Measurements from ENCODE around the gene DLG1. TPM values are rescaled to one million over a fixed set of nuclear protein-coding genes. Genes with fewer than 3 reads are reported as not detected.
A peak's percentile ranks its signal among the peaks of the same experiment; 100 is the strongest.

Gene DLG1
- total RNA-seq, 1 experiment from 2014 or later = 111 TPM

DNA sequence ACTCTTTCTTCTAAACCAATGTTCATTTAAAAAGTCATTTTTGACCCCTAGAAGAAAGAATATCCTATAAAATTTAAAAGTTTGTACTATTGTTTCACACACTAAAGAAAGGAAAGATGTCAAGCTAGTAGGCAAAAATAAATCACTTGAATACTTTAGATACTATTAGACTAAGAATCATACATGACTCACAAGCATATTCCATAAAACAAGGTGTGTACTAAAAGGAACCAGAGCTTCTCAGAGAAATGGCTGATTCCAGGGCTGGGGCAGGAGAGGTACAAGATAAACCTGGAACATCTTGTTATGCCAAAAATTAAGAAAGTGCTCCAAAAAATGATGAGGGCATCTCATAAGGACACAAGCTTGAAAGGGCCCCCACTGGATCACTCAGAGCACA lies 8.7 kb downstream of the DLG1 start:
- DNase-seq (ENCODE audit: low read depth) = no peak

GRCh38 chr3:197286678-197287077 lies 11.7 kb downstream of the DLG1 start:
- no peak for DNase-seq (ENCODE audit: low read depth)

DNA sequence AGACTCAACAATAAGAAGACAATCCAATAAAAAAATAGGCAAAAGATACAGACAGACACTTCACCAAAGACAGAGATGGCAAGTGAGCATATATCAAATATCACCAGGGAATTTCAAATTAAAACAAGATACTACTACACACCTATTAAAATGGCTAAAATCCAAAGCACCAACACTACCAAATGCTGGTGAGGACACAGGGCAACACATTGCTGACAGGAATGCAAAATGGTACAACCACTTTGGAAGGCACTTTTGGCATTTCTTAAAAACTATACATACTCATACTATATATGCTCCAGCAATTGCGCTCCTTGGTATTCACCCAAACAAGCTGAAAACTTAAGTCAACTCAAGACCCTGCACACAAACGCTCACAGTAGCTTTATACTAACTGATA lies 12.9 kb downstream of the DLG1 start:
- DNase-seq (ENCODE audit: low read depth) = no peak

GRCh38 chr3:197283045-197283444 lies 15.4 kb downstream of the DLG1 start:
- no peak for DNase-seq (ENCODE audit: low read depth)

GRCh38 chr3:197281849-197282248 lies 16.6 kb downstream of the DLG1 start:
- DNase-seq (ENCODE audit: low read depth) = no peak

GRCh38 chr3:197280156-197280555 lies 18.3 kb downstream of the DLG1 start:
- DNase-seq (ENCODE audit: low read depth) = no peak

- DNase-seq (ENCODE audit: low read depth) = no peak
These were observed 19.5 kb downstream of the DLG1 start for GRCh38 chr3:197278933-197279332.

DNA sequence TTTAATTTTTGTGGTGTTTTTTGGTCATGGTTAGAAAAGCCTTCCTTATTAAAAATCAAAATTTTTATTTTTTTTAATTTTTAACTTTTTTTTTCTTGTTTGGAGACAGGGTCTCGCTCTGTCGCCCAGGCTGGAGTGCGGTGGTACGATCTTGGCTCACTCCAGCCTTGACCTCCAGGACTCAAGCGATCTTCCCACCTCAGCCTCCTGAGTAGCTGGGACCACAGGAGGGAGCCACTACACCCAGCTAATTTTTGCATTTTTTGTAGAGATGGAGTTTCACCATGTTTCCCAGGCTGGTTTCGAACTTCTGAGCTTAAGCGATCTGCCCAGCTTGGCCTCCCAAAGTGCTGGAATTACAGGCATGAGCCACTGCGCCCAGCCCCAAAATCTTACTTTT lies 21.6 kb downstream of the DLG1 start:
- peak; percentile 15 for DNase-seq (ENCODE audit: low read depth)

- DNase-seq (ENCODE audit: low read depth) = no peak
These were observed 27.7 kb downstream of the DLG1 start for GRCh38 chr3:197270558-197271317.

GRCh38 chr3:197269024-197269423 lies 29.4 kb downstream of the DLG1 start:
- no peak for DNase-seq (ENCODE audit: low read depth)

DNA sequence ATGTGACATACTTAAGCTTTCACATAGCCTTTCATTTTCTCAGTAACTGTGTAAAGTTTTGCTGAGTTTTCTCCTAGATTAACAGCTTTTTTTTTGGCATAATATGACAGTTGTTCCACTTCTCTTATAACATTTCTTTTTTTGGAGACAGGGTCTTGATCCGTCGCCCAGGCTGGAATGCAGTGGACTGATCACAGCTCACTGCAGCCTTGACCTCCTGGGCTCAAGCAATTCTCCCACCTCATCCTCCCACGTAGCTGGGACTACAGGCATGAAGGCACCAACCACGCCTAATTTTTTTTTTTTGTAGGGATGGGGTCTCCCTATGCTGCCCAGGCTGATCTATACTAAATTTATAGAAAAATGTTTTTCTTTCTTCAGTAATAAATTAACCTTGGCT lies 30.1 kb downstream of the DLG1 start:
- DNase-seq (ENCODE audit: low read depth) = no peak

DNA sequence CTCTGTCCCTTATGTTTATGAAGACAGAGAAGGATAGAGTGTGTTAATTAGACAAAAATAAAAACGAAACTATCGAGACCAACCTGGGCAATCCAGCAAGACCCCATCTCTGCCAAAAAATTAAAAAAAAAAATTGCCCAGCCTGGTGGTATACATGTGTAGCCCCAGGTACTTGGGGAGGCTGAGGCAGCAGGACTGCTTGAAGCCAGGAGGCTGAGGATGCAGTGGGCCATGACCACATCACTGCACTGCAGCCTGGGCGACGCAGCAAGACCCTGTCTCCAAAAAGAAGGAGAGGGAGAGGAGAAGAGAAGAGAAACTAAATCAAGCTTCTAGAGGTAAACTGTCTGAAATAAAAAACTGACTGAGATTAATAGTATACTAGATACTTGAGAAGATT lies 32.1 kb downstream of the DLG1 start:
- no peak for DNase-seq (ENCODE audit: low read depth)

DNA sequence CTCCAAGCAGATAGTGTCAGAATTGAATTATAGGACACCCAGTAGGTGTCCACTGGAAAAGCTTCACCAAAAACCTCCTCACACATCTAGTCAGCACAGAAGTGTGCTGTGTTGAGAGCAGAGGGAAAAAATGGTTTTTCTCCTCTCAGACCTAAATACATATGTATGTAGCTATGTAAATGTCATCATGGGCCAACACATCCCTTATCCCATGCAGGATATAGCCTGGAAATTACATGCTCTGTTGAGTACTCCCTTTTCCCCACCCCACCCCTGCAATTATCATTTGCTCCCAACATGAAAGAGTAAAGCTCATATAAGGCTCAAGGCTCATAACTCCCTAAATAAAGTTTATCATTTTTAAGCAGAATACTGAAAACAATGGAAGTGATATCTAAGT lies 35.7 kb downstream of the DLG1 start:
- DNase-seq (ENCODE audit: low read depth) = no peak

DNA sequence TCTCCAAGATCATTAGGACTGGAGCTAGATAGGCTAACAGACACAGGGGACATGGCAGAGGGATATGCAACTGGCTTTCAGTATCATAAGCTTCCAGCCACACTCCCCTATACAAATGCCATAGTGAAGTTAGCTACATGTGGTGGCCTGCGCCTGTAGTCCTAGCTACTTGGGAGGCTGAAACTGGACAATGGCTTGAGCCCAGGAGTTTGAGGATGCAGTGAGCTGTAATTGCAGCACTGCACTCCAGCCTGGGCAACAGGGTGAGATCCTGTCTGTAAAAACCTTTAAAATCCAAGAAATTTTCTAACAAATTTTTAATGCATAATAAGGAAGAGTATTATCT lies 37.3 kb downstream of the DLG1 start:
- DNase-seq (ENCODE audit: low read depth) = no peak

- no peak for DNase-seq (ENCODE audit: low read depth)
These were observed 37.8 kb downstream of the DLG1 start for GRCh38 chr3:197260491-197261163.

- DNase-seq (ENCODE audit: low read depth) = no peak
These were observed 39.3 kb downstream of the DLG1 start for GRCh38 chr3:197259096-197259495.

DNA sequence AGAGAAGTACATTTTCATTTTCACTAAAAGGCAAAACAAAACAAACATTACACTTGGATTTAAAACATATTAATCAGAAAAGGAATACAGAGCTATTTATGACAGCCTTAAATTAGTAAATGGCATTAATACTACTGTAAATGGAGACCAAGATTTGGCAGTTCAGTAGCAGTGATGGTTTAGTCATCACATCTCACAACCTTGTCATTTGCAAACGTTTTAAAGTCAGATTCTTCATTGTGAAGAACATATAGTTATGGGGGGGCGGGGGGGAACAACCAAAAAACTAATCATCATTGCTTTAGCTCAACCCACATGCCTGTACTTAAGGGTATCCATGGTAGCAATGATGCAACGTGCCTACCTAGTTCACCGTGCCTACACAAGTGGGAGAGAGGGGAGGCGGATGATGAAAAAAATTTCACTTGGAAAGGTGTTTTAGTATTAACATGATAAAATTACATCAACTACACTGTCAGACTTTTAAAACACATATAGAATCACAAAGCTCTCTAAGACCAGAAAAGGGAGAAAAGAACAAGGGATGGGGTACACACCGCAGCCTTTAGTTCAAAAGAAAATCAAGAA lies 40.1 kb downstream of the DLG1 start:
- no peak for DNase-seq (ENCODE audit: low read depth)

GRCh38 chr3:197257711-197258110 lies 40.7 kb downstream of the DLG1 start:
- no peak for DNase-seq (ENCODE audit: low read depth)

GRCh38 chr3:197256836-197257444 lies 41.5 kb downstream of the DLG1 start:
- peak; percentile 32 for DNase-seq (ENCODE audit: low read depth)

DNA sequence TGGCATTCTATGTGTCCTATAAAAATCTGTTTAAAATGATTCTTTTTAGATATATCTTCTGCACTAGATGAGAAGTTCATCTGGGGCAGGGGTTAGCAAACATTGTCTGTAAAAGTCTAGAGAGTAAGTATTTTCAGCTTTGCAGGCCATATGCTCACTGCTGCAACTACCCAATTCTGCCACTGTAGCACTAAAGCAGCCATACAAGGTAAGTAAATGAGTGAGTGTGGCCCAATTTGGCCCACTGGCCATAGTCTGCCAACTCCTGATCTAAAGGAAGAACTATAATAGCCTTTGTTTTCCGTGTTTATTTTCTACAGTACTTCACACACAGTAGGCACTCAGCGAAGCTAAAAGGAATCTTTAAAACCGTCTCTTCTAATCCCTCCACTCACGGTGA lies 42.3 kb downstream of the DLG1 start:
- DNase-seq (ENCODE audit: low read depth) = no peak

DNA sequence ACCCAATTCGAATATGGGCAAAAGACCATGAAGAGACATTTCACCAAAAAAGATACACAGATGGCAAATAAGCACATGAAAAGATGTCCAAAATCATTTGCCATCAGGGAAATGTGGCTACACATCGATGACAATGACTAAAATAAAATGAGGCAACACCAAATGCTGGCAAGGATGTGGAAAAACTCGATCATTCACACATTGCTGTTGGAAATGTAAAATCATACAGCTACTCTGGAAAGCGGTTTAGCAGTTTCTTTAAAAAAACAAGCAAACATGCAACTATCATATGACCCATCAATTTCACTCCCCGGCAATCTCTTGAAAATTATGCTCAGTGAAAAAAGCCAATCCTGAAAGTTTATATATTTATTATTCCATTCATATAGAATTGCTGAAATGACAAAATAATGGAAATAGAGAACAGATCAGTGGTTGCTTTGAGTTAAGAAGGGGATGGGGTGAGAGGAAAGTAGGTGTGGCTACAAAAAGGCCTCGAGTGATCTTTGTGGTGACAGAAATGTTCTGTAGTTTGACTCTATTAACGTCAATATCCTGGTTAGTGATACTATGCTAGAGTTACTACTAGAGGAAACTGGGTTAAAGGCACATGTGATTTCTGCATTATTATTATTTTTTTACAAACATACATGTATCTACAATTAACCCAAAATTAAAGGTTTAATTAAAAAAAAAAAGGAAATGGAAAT lies 45.0 kb downstream of the DLG1 start:
- no peak for DNase-seq (ENCODE audit: low read depth)

GRCh38 chr3:197249542-197249941 lies 48.9 kb downstream of the DLG1 start:
- no peak for DNase-seq (ENCODE audit: low read depth)
